ENCODE data around the gene TBX10. TPM values are rescaled to one million over a fixed set of nuclear protein-coding genes. Genes with fewer than 3 reads are reported as not detected.

TBX10 gene
- total and polyA plus RNA-seq, 2 of the 8 experiments (the other 6 are each of a cell fraction or from before 2014, with no cell fraction given): 0.09 TPM; not detected in 1

DNA sequence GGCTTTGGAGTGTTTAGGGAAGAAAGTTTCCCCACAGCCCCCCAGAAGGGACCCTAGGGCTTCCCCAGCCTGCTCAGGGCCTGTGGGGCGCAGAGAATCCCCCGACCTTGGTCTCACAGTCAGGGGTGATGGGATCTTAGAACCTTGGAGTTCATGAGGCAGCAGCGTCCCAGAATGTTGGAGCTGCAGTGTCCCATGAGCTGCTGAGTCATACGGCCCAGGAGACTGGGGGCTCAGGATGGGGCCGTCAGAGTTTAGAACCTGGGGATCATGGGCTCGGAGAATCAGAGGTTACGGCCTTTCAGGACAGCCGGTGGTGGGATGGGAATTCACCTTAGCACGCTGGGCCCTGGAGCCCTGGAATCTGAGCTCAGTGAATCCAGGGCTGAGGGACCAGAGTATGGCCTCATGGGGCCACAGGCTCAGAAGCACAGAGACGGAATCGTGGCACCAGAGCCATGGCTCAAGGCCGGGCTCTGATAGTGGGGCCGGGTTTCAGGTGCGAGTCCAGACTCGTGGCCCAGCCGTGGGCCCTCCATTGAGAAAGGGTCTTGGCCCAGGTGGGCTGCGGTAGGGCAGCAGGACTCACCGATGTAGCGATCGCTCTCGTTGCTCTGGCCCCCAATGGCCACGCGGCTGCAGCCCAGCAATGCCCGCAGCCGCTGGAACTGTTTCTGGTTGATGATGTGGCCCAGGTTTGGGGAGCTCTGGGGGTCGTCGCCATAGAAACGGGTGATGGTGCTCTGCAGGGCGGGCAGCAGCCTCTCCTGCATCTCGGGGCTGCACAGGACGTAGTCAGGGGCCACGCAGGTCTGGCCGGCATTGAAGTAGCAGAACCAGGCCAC lies 25.4 kb upstream of the TBX10 start:
- TF ChIP-seq EZH2 (IDR thresholded peaks at IDR 0.05; ENCODE audit: low read depth, low read length, severe bottlenecking): no peak
- no peak for TF ChIP-seq BCL11A (IDR thresholded peaks at IDR 0.05; ENCODE audit: low read depth in 2 of 2, low read length in 2 of 2)
- TF ChIP-seq, protein P1, sequence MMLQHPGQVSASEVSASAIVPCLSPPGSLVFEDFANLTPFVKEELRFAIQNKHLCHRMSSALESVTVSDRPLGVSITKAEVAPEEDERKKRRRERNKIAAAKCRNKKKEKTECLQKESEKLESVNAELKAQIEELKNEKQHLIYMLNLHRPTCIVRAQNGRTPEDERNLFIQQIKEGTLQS (IDR thresholded peaks at IDR 0.05; ENCODE audit: insufficient read depth, low read depth, low read length): no peak
- TF ChIP-seq CHD1 (IDR thresholded peaks at IDR 0.05; ENCODE audit: low read depth, low read length): no peak
- no peak for TF ChIP-seq HDAC2 (IDR thresholded peaks at IDR 0.05; ENCODE audit: borderline replicate concordance in 1 of 2, low read depth in 2 of 2, low read length in 2 of 2)
- TF ChIP-seq SP1 (IDR thresholded peaks at IDR 0.05; ENCODE audit: low read depth, low read length): no peak
- TF ChIP-seq CTBP2 (IDR thresholded peaks at IDR 0.05; ENCODE audit: borderline replicate concordance, insufficient read depth, insufficient read length, low read length): no peak
- no peaks in the 10 kb centered on the region for H3K79me2 ChIP-seq (ENCODE audit: control insufficient read depth in 1 of 2, insufficient read depth in 2 of 2, low read length in 2 of 2)
- ChIA-PET POLR2A (ENCODE audit: partially characterized antibody) (interaction anchor here (0.7 kb wide), 1 partner anchor 16 kb away, joined by 3 read pairs; no protein-coding TSS in a partner anchor), CTCF (ENCODE audit: partially characterized antibody) (interaction anchor here (0.9 to 4.4 kb wide), 5 partner anchors 9 to 36 kb away, joined by 3 to 29 read pairs (median 3); partner anchors contain the start of genes ALDH3B2 and TBX10)
- no peak overlapping the region for H3K27ac ChIP-seq (ENCODE audit: low read depth, low read length)
- H3K4me1 ChIP-seq (replicated peaks in 1 of 4; ENCODE audit: control insufficient read depth in 3 of 4, insufficient read depth in 4 of 4, low read length in 3 of 4): no peaks in the 10 kb centered on the region
- no peaks in the 10 kb centered on the region for H3K9me3 ChIP-seq (ENCODE audit: insufficient read depth in 2 of 2, low read depth in 1 of 2, low read length in 1 of 2)
- H3K18ac ChIP-seq (ENCODE audit: extremely low read depth, low read length): no peak overlapping the region
- no peak overlapping the region for H3K9ac ChIP-seq (replicated peaks in 1 of 4; ENCODE audit: extremely low read depth in 1 of 4, low read depth in 3 of 4, low read length in 3 of 4)
- no peaks in the 10 kb centered on the region for H3K27me3 ChIP-seq (replicated peaks in 1 of 4; ENCODE audit: control insufficient read depth in 3 of 4, extremely low read depth in 1 of 4, insufficient read depth in 3 of 4, low read length in 3 of 4)
- H2AK5ac ChIP-seq (ENCODE audit: low read depth, low read length): no peak overlapping the region
- no peak overlapping the region for H2BK120ac ChIP-seq (replicated peaks; ENCODE audit: low read depth, low read length)
- no peak overlapping the region for H2BK20ac ChIP-seq (ENCODE audit: low read length)
- no peak overlapping the region for H3K23ac ChIP-seq (ENCODE audit: insufficient read length)
- H4K5ac ChIP-seq (ENCODE audit: insufficient read length, low read depth, low read length): no peak overlapping the region
- FAIRE-seq: no peak
- no peak overlapping the region for H4K8ac ChIP-seq (ENCODE audit: extremely low read depth, insufficient read depth, low read length)
- no peak overlapping the region for H3K4me3 ChIP-seq (ENCODE audit: extremely low read depth in 1 of 4, insufficient read depth in 2 of 4, low read depth in 3 of 4, low read length in 4 of 4)
- H3K36me3 ChIP-seq (ENCODE audit: control insufficient read depth in 2 of 4, insufficient read depth in 4 of 4, low read length in 3 of 4): no peaks in the 10 kb centered on the region
- 88% methylated on average over 21 of the region's 33 CpGs; no CpG with 5 or more reads in 1 of the 2 experiments for whole genome bisulfite sequencing, 2 experiments (ENCODE audit: extremely low coverage in 1 of 2, insufficient coverage in 1 of 2, insufficient read length in 1 of 2, insufficient replicate concordance in 2 of 2, low coverage in 1 of 2, low lambda C conversion rate in 2 of 2, missing lambda C conversion rate in 1 of 2)
- H3K23me2 ChIP-seq (ENCODE audit: low read depth, low read length): peaks cover 11% of the 10 kb centered on the region; the same call in 1 of the 2 replicates
- no peak overlapping the region for H2BK5ac ChIP-seq (ENCODE audit: low read depth, low read length)
- H2AFZ ChIP-seq (ENCODE audit: low read length): no peak overlapping the region
- no peak overlapping the region for H3K56ac ChIP-seq (replicated peaks; ENCODE audit: insufficient read length, low read depth, low read length)
- H2BK15ac ChIP-seq (ENCODE audit: low read length): no peak overlapping the region
- no peak overlapping the region for H3K4me2 ChIP-seq (ENCODE audit: insufficient read depth in 1 of 2, low read depth in 2 of 2, low read length in 2 of 2)
- H3K79me1 ChIP-seq (ENCODE audit: low read depth, low read length): no peaks in the 10 kb centered on the region
- H4K91ac ChIP-seq (replicated peaks; ENCODE audit: insufficient read length, low read length): no peak overlapping the region
- no peak for DNase-seq (ENCODE audit: low read depth in 1 of 2, low spot score in 2 of 2)
- peaks cover 0 to 2% of the 10 kb centered on the region in 2 experiments for H4K20me1 ChIP-seq (replicated peaks in 1 of 2; ENCODE audit: control insufficient read depth in 1 of 2, insufficient read depth in 2 of 2, low read length in 2 of 2)
- H3K4ac ChIP-seq (replicated peaks; ENCODE audit: insufficient read length, low read depth, low read length): no peak overlapping the region
- no peak overlapping the region for H2BK12ac ChIP-seq (ENCODE audit: low read depth, low read length)
- H3K14ac ChIP-seq (ENCODE audit: insufficient read length): no peak overlapping the region
